GM13977 (cell line): ENCODE measurements around the gene SLC6A6.

Experiments used
- DNase-seq: peaks from one replicate; pipeline ENCODE4 v3.0.0; 2012; ENCODE audit warnings: low spot score
- in situ Hi-C: fragments of 300-500 bp; cut with MboI; formaldehyde crosslinking; loops from one replicate; pipeline ENCODE4 v1.12.0; 2022; ENCODE audit warnings: low sequenced_read_pairs, low pct_unique_long_range_greater_than_20kb, mixed read lengths, inconsistent platforms; ENCODE audit not compliant: unreplicated experiment
- TF ChIP-seq, protein P1 (sequence below): IDR thresholded peaks from 2 replicates; pipeline ENCODE4 v1.5.1; 2012; ENCODE audit warnings: mild to moderate bottlenecking, control low read depth; ENCODE audit not compliant: insufficient read depth; ENCODE audit errors: extremely low read depth, missing control alignments

Gene SLC6A6

DNA sequence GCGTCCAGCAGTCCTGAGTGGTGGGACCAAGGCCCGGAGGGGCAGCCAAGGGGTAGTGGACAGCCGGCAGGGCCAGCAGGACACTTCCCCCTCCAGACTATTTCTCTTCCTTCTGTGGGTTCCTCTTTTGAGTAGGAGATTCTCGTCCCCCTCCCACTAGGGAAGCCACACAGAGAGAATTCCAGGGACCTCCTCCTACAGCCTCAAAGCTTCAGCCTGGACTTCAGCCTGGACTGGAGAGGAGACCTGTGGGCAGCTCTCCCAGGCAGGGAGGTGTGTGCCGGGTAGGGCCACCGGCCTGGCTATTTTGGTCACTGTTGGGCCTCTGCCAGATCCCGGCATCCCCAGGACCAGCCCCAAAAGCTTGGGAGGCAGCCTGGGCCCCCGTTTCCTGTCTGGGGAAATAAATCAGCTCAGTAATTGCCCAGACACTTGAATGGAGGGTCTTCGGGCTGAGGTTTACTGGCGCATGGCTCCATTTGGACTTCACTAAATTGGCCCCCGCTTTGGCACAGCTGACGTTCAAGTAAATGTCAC, 1.3 kb downstream of the SLC6A6 start:
- in situ Hi-C loops = no loop called here
- TF ChIP-seq, protein P1, sequence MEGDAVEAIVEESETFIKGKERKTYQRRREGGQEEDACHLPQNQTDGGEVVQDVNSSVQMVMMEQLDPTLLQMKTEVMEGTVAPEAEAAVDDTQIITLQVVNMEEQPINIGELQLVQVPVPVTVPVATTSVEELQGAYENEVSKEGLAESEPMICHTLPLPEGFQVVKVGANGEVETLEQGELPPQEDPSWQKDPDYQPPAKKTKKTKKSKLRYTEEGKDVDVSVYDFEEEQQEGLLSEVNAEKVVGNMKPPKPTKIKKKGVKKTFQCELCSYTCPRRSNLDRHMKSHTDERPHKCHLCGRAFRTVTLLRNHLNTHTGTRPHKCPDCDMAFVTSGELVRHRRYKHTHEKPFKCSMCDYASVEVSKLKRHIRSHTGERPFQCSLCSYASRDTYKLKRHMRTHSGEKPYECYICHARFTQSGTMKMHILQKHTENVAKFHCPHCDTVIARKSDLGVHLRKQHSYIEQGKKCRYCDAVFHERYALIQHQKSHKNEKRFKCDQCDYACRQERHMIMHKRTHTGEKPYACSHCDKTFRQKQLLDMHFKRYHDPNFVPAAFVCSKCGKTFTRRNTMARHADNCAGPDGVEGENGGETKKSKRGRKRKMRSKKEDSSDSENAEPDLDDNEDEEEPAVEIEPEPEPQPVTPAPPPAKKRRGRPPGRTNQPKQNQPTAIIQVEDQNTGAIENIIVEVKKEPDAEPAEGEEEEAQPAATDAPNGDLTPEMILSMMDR = no peak
- DNase-seq = no peak

DNA sequence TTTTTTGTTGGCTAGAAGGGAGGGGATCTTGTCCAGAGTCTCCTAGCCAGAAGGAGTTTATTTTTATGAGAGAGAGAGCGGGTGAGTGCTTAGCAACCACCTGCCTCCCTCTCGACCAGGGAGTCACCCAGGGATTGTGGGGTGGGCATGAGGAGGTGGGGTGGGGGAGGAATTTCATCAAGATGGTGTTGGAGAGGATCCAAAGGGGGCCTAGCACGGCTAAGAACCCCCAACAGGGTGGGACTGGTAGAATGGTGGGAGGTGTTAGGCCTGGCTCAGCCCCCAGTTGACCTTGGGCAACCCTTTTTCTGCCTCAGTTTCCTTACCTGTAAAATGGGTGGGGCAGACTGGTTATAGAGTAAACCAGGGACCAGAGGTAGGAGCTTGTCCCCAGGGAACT, 1.8 kb downstream of the SLC6A6 start:
- in situ Hi-C loops = no loop called here
- TF ChIP-seq, protein P1 = no peak
- no peak for DNase-seq

DNA sequence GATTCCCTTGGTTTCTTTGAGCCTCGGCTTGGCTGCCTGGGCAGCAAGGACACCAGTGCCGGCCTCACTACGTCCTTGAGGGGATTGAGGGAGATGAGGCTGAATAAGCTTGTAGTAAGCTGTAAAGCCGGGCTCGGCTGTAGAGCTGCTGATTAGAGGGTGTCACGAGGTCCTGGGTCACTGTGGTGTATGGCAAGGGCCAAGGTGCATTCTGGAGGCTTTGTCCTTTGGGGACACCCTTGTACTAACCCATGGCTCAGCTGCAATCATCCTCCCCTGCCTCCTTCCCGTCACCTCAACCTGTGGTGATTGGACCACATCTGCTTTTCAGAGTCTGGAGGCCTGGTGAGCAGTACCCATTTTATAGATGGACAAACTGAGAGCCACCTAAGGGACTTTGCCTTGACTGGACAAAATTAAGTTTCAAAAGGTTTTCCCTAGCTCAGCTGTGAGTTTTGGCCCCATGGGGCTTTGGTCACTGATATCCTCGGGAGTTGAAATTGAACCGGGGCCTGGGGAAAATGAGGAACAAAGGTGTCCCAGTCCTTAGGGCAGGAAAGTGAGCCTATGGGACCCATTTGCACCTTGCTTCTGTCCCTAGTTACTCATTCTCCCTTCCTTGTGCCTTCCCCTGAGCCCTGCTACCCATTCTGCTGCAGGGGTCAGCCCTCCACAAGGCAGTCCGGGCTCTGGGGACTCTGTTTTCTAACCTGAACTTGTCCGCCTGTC, 2.4 kb downstream of the SLC6A6 start:
- TF ChIP-seq, protein P1 = no peak
- in situ Hi-C loops = no loop called here
- no peak for DNase-seq

DNA sequence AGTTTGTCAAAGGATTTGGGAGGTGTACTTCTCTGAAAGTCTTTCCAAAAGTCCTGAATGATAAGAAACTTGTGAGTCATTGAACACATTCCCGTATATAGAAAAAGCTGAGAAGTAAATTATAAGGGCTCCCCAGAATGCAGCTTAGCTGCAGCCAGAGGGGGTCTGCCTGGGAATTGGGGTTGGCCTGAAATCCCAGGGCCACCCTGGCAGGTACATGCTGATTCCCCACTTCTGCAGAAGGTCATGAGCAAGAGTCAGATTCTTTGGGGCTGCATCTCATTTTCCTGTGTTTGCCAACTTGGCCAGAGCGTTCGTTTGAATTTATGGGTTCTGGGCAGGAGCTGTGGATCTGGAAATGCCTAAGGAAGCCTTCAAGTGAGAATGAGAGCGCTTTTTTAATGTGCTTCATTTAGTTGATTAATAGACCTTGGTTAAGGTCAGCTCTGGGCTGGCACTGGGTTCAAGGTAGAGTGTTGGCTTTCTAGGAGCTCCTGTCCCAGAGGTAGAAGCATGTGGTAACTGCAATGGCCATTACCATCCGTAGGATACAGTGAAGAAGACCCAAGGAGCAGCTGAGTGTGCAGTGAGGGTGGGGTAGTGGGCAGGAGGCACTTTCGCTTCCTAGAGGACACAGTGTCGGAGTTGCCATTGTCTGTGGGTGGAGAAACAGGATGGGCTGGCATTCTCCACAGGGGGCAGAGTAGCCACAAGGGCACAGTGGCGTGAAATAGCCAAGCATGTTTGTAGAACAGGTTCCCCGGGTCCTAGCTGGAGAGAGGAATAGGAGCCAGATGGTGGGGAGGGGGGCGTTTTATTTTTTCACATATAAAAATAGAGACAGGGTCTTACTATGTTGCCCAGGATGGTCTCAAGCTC, 3.2 kb downstream of the SLC6A6 start:
- DNase-seq = no peak
- TF ChIP-seq, protein P1 = no peak
- in situ Hi-C loops = no loop called here

DNA sequence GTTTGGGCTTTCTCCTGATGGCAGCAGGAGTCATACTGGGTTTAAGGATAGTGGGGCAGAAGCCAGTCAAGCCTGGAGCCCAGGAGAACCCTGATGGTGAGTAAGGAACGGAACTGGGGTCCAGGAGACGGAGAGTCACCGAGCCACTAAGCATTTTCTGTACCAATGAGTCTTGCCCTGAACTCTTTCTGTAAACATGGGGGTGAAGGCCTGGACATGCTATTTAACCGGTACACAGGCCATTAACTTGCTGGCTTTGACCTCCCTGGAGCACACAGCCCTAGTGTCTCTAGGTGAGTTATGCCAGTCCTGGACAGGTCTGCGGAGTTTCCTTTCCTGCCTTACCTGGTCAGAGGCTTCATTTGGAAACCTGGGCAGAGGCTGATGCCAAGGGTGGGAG, 3.9 kb downstream of the SLC6A6 start:
- TF ChIP-seq, protein P1 = no peak
- in situ Hi-C loops = no loop called here
- no peak for DNase-seq

DNA sequence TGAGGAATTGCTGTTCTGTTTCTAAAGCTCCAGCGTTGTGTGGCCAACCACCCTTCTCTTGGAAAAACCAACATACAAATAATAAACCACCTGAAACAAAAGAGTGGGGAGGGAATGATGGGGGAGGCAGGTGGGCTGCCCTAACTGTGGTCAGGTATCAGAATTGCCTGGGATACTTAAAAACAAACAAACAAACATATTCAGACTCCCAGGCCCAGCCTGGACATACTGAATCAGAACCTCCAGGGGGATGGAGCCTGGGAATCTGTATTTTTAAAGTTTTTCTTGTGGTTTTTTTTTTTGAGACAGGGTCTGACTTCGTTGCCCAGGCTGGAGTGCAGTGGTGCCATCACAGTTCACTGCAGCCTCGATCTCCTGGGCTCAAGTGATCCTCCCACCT, 4.4 kb downstream of the SLC6A6 start:
- in situ Hi-C loops = no loop called here
- no peak for DNase-seq
- TF ChIP-seq, protein P1 = peak; percentile 1
